SU-DHL-6 (cell line): ENCODE data around the gene ADAMTS7.

Source experiments
- H2AFZ ChIP-seq: fragments of 200-600 bp; sonication (generic); 2 replicates; pipeline ENCODE4 v1.6.1; 2014; ENCODE audit warnings: low read depth, mild to moderate bottlenecking, moderate library complexity, mixed read lengths, antibody characterized with exemption, low read length; ENCODE audit not compliant: severe bottlenecking
- H3F3A ChIP-seq: fragments of 200-600 bp; shearing (Covaris generic); 2 replicates; pipeline ENCODE4 v1.6.0; 2016; ENCODE audit warnings: antibody characterized with exemption, mild to moderate bottlenecking; ENCODE audit not compliant: insufficient read depth
- H3K27ac ChIP-seq: fragments of 200-600 bp; sonication (generic); 2 replicates; pipeline ENCODE4 v1.5.1; 2016; ENCODE audit warnings: low read depth, mild to moderate bottlenecking, low read length, moderate library complexity, mixed read lengths
- H3K27me3 ChIP-seq: fragments of 200-600 bp; sonication (generic), shearing (Covaris generic); 2 replicates; pipeline ENCODE4 v1.6.0; 2014; ENCODE audit warnings: mild to moderate bottlenecking, low read length
- H3K36me3 ChIP-seq: fragments of 200-600 bp; sonication (generic); 2 replicates; pipeline ENCODE4 v1.6.1; 2014; ENCODE audit warnings: mild to moderate bottlenecking, low read length, mixed read lengths
- H3K4me2 ChIP-seq: fragments of 300-600, 200-600 bp; shearing (Covaris generic), sonication (generic); 2 replicates; pipeline ENCODE4 v1.6.0; 2014; ENCODE audit warnings: low read length, low read depth, mild to moderate bottlenecking; ENCODE audit not compliant: poor library complexity, severe bottlenecking
- H3K4me3 ChIP-seq: fragments of 200-600 bp; sonication (generic); 2 replicates; pipeline ENCODE4 v1.5.1; 2014; ENCODE audit warnings: antibody characterized with exemption, low read length, mild to moderate bottlenecking, mixed read lengths; ENCODE audit not compliant: insufficient read depth, poor library complexity, severe bottlenecking
- H3K79me2 ChIP-seq: fragments of 200-600 bp; sonication (generic); 2 replicates; pipeline ENCODE4 v1.6.1; 2014; ENCODE audit warnings: mild to moderate bottlenecking, low read length, moderate library complexity; ENCODE audit not compliant: insufficient read depth
- H3K9ac ChIP-seq: fragments of 200-600 bp; sonication (generic); 2 replicates; pipeline ENCODE4 v1.7.0; 2014; ENCODE audit warnings: mild to moderate bottlenecking, low read length
- H3K9me2 ChIP-seq: fragments of 200-600 bp; sonication (generic); replicated peaks from 2 replicates; pipeline ENCODE4 v1.6.1; 2014; ENCODE audit warnings: low read length; ENCODE audit not compliant: insufficient read depth
- H3K9me3 ChIP-seq: fragments of 200-600 bp; sonication (generic); 2 replicates; pipeline ENCODE4 v1.6.1; 2014; ENCODE audit warnings: low read length, mixed read lengths; ENCODE audit not compliant: insufficient read depth
- H4K20me1 ChIP-seq: fragments of 200-600 bp; sonication (generic); 2 replicates; pipeline ENCODE4 v1.6.1; 2014; ENCODE audit warnings: low read depth, mild to moderate bottlenecking, antibody characterized with exemption, low read length, moderate library complexity, mixed read lengths
- CTCF ChIP-seq: fragments of 200-600 bp; sonication (generic); IDR thresholded peaks from one replicate; pipeline ENCODE4 v1.5.1; 2017; ENCODE audit warnings: antibody characterized with exemption, mild to moderate bottlenecking, low read length, moderate library complexity; ENCODE audit not compliant: insufficient read depth, poor library complexity, severe bottlenecking
- EZH2phosphoT487 ChIP-seq: fragments of 200-600 bp; sonication (generic), shearing (Covaris generic); conservative IDR thresholded peaks from 2 replicates; pipeline ENCODE4 v1.6.1; 2018; ENCODE audit warnings: mild to moderate bottlenecking, antibody characterized with exemption, low read length, moderate library complexity, mixed read lengths

The ADAMTS7 gene

DNA sequence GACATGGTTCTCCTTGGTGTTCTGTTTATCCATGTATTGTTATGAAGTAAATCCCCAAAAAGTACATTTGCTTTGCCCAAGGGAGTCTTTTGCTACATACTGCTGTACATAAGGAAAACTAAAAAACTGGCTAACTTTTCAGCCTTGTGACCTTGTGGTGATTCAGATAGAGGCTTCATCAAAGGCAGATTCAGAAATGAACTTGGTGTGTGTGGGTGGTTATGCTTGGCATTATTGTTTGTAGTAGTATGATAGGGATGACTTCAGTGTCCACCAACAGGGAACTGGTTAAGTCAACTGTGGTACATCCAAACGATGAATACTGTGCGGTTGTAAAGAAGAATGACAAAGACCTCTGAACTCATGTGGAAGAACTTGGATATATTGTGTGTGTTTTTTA, 94.6 kb downstream of the ADAMTS7 start:
- no peaks in the 10 kb centered on the region for H3K79me2 ChIP-seq
- no peaks in the 10 kb centered on the region for H3K9me3 ChIP-seq
- H3K9ac ChIP-seq = no peak overlapping the region
- H3K4me3 ChIP-seq = no peak overlapping the region
- H3K36me3 ChIP-seq = no peaks in the 10 kb centered on the region
- no peaks in the 10 kb centered on the region for H4K20me1 ChIP-seq
- no peaks in the 10 kb centered on the region for H3F3A ChIP-seq
- TF ChIP-seq EZH2phosphoT487 (no peak), CTCF (no peak)
- no peak overlapping the region for H3K4me2 ChIP-seq
- no peak overlapping the region for H2AFZ ChIP-seq
- no peaks in the 10 kb centered on the region for H3K27me3 ChIP-seq
- no peaks in the 10 kb centered on the region for H3K9me2 ChIP-seq
- no peak overlapping the region for H3K27ac ChIP-seq

DNA sequence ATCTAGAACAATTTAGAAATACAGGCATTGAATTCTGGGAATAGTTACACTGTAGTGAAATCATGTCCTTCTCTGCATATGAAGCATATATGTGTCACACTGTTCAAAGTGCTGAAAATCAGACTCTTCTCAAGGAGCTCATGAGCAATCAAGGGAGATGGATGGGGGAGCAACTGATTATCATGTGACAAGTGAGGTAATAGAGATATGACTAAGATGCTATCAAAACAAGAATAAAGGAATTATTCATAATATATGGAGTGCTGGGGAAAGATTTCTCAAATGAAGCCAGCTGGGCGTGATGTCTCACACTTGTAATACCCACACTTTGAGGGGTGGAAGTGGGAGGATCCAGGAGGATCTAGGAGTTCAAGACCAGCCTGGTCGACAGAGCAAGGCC, 95.3 kb downstream of the ADAMTS7 start:
- TF ChIP-seq CTCF = no peak
- no peak for TF ChIP-seq EZH2phosphoT487

DNA sequence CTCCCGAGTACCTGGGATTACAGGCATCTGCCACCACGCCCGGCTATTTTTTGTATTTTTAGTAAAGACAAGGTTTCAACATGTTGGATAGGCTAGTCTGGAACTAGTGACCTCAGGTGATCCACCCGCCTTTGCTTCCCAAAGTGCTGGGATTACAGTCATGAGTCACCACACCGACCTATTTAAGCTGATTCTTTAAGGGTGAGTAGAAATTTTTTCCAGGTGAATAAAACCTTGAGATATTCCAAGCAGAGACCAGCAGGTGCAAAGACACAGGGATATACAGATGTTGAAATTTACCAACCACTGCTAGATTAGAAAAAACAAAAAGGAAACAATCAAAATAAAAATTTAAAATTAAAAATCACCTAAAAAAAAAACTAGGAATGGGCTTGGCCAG, 95.8 kb downstream of the ADAMTS7 start:
- Histone ChIP-seq H3K27me3 (no peaks in the 10 kb centered on the region), H3K36me3 (no peaks in the 10 kb centered on the region), H3K79me2 (no peaks in the 10 kb centered on the region), H4K20me1 (no peaks in the 10 kb centered on the region), H2AFZ (no peak overlapping the region), H3K9me2 (no peaks in the 10 kb centered on the region), H3K9ac (no peak overlapping the region), H3K4me3 (no peak overlapping the region), H3K4me2 (no peak overlapping the region), H3K27ac (no peak overlapping the region), H3F3A (no peaks in the 10 kb centered on the region), H3K9me3 (no peaks in the 10 kb centered on the region)
- TF ChIP-seq EZH2phosphoT487 (no peak), CTCF (no peak)

More for the DNA sequence above, 95.3 kb downstream of the ADAMTS7 start:
- Histone ChIP-seq H3K9me3 (no peaks in the 10 kb centered on the region), H3K4me2 (no peak overlapping the region), H3K79me2 (no peaks in the 10 kb centered on the region), H4K20me1 (no peaks in the 10 kb centered on the region), H3K36me3 (no peaks in the 10 kb centered on the region), H3F3A (no peaks in the 10 kb centered on the region), H3K4me3 (no peak overlapping the region), H3K27me3 (no peaks in the 10 kb centered on the region), H3K9me2 (no peaks in the 10 kb centered on the region), H3K27ac (no peak overlapping the region), H2AFZ (no peak overlapping the region), H3K9ac (no peak overlapping the region)
